Measurements from ENCODE around the gene DNAH3. TPM values are rescaled to one million over a fixed set of nuclear protein-coding genes. Genes with fewer than 3 reads are reported as not detected.
"Not testable (repeated sequence)": the region's sequence is repeated elsewhere in the genome, so short reads cannot be mapped to it uniquely, and the experiment has no call there.

The DNAH3 gene
- total RNA-seq, 1 donor from 2014 or later, result not detected

GRCh38 chr16:21172650-21173049 is 22.0 kb upstream of the DNAH3 start:
- H3K27ac Mint-ChIP-seq, result no peak overlapping the region
- H3K36me3 Mint-ChIP-seq, result peaks cover 20% of the 10 kb centered on the region
- no peak for DNase-seq (ENCODE audit: low spot score in 2 of 2, unreplicated experiment in 2 of 2)
- no peaks in the 10 kb centered on the region for H3K4me1 Mint-ChIP-seq
- H3K4me3 Mint-ChIP-seq, result no peak overlapping the region
- no peaks in the 10 kb centered on the region for H3K27me3 Mint-ChIP-seq (ENCODE audit: low read depth)
- no peaks in the 10 kb centered on the region for H3K9me3 Mint-ChIP-seq
- no peak for TF ChIP-seq CTCF (IDR thresholded peaks at IDR 0.05; ENCODE audit: unreplicated experiment)

GRCh38 chr16:21170116-21170515 is 19.5 kb upstream of the DNAH3 start:
- H3K27me3 Mint-ChIP-seq (ENCODE audit: low read depth); H3K27ac Mint-ChIP-seq; H3K4me1 Mint-ChIP-seq; H3K4me3 Mint-ChIP-seq; H3K9me3 Mint-ChIP-seq; DNase-seq (ENCODE audit: low spot score in 2 of 2, unreplicated experiment in 2 of 2): not testable (repeated sequence)
- peaks cover 20% of the 10 kb centered on the region for H3K36me3 Mint-ChIP-seq

- Mint-ChIP-seq H3K27ac (no peak overlapping the region), H3K9me3 (no peaks in the 10 kb centered on the region), H3K4me3 (no peak overlapping the region), H3K27me3 (ENCODE audit: low read depth) (no peaks in the 10 kb centered on the region), H3K36me3 (peaks cover 18% of the 10 kb centered on the region), H3K4me1 (no peaks in the 10 kb centered on the region)
- no peak for TF ChIP-seq CTCF (IDR thresholded peaks at IDR 0.05; ENCODE audit: unreplicated experiment)
- no peak for DNase-seq (ENCODE audit: low spot score in 2 of 2, unreplicated experiment in 2 of 2)
Observed at GRCh38 chr16:21169249-21169981, 18.8 kb upstream of the DNAH3 start.

GRCh38 chr16:21167929-21168602 is 17.4 kb upstream of the DNAH3 start:
- DNase-seq (ENCODE audit: low spot score in 2 of 2, unreplicated experiment in 2 of 2), result no peak
- Mint-ChIP-seq H3K9me3 (no peaks in the 10 kb centered on the region), H3K4me1 (no peaks in the 10 kb centered on the region), H3K27ac (no peak overlapping the region), H3K4me3 (no peak overlapping the region), H3K27me3 (ENCODE audit: low read depth) (no peaks in the 10 kb centered on the region), H3K36me3 (peaks cover 23% of the 10 kb centered on the region)
- no peak for TF ChIP-seq CTCF (IDR thresholded peaks at IDR 0.05; ENCODE audit: unreplicated experiment)

- H3K9me3 Mint-ChIP-seq, result no peaks in the 10 kb centered on the region
- H3K27me3 Mint-ChIP-seq (ENCODE audit: low read depth), result no peaks in the 10 kb centered on the region
- peaks cover 23% of the 10 kb centered on the region for H3K36me3 Mint-ChIP-seq
- no peak overlapping the region for H3K27ac Mint-ChIP-seq
- DNase-seq (ENCODE audit: low spot score in 2 of 2, unreplicated experiment in 2 of 2), result no peak
- H3K4me3 Mint-ChIP-seq, result no peak overlapping the region
- no peak for TF ChIP-seq CTCF (IDR thresholded peaks at IDR 0.05; ENCODE audit: unreplicated experiment)
- no peaks in the 10 kb centered on the region for H3K4me1 Mint-ChIP-seq
Observed at GRCh38 chr16:21167360-21167759, 16.7 kb upstream of the DNAH3 start.

GRCh38 chr16:21166561-21166961 is 15.9 kb upstream of the DNAH3 start:
- Mint-ChIP-seq H3K27ac (no peak overlapping the region), H3K4me1 (no peaks in the 10 kb centered on the region), H3K36me3 (peaks cover 26% of the 10 kb centered on the region), H3K9me3 (no peaks in the 10 kb centered on the region), H3K4me3 (no peak overlapping the region), H3K27me3 (ENCODE audit: low read depth) (no peaks in the 10 kb centered on the region)
- TF ChIP-seq CTCF (IDR thresholded peaks at IDR 0.05; ENCODE audit: unreplicated experiment), result no peak
- DNase-seq (ENCODE audit: low spot score in 2 of 2, unreplicated experiment in 2 of 2), result no peak
